PC-3 (cell line): ENCODE measurements around the gene PRMT6.

Experiments used
- CTCF ChIP-seq: fragments of 300-600 bp; sonication (generic); conservative IDR thresholded peaks from 2 replicates; pipeline ENCODE4 v1.5.1; 2017; ENCODE audit warnings: antibody characterized with exemption, low read depth, mild to moderate bottlenecking, low read length
- EZH2phosphoT487 ChIP-seq: fragments of 300-600 bp; sonication (generic); IDR thresholded peaks from 2 replicates; pipeline ENCODE4 v1.6.1; 2018; ENCODE audit warnings: mild to moderate bottlenecking, antibody characterized with exemption, low read length, borderline replicate concordance

- no peak for TF ChIP-seq EZH2phosphoT487
- TF ChIP-seq CTCF = no peak
These were observed 38.0 kb upstream of the PRMT6 start for GRCh38 chr1:107018445-107018844.
